ENCODE measurements around the gene AP4E1. TPM values are rescaled to one million over a fixed set of nuclear protein-coding genes. Genes with fewer than 3 reads are reported as not detected.

Gene AP4E1
- total and polyA plus RNA-seq, 9 donors = 3.1 to 12.7 (median 6.8) TPM

DNA sequence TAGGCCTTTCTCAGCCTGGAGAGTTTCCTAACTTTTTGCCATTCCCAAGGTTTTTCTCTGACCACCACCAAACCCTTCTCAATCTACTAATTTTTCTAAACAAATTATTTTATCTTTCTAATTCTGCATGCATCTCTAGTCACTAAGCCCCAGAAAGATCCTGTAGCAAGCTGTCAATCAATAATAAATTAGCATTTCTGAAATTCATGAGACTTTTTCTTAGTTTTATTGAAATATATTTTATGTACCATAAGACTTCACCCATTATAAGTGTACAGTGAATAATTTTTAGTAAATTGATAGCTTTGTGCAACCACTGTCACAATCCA, 22.4 kb upstream of the AP4E1 start:
- intact Hi-C loops (cut with DNase I) = no loop called here
- DNase-seq = no peak

DNA sequence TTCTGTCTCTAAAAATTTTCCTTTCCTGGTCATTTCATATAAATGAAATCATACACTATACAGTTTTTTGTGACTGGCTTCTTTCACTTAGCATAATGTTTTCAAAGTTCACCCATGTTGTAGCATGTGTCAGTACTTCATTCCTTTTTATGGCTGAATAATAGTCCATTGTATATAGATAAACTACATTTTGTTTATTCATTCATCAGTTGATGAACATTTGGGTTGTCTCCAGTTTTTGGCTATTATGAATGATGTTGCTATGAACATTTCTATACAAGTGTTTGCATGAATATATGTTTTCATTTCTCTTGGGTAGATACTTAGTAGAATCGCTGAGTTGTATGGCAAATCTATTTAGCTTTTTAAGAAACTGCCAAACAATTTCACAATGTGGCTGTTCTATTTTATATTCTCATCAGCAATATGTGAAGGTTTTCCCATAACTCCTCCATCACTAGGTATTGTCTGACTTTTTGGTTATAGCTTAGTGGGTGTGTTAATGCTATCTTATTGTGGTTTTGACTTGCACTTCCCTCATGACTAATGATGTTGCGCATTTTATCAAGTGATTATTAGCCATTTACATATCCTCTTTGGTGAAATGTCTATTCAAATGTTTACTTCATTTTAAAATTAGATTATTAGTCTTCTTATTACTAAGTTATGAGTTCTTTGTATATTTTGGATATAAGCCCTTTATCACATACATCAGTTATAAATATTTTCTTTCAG, 21.7 kb upstream of the AP4E1 start:
- no peak overlapping the region for H3K27ac ChIP-seq
- WGBS, 3 donors = 93 to 97% (median 96%) methylated on average over 2 of the region's 2 CpGs
- peaks cover 2% of the 10 kb centered on the region for H3K4me1 ChIP-seq (ENCODE audit: insufficient read depth)
- H3K36me3 ChIP-seq = no peaks in the 10 kb centered on the region
- H3K27me3 ChIP-seq = no peaks in the 10 kb centered on the region
- H3K9me3 ChIP-seq = no peaks in the 10 kb centered on the region
- TF ChIP-seq, protein P1, sequence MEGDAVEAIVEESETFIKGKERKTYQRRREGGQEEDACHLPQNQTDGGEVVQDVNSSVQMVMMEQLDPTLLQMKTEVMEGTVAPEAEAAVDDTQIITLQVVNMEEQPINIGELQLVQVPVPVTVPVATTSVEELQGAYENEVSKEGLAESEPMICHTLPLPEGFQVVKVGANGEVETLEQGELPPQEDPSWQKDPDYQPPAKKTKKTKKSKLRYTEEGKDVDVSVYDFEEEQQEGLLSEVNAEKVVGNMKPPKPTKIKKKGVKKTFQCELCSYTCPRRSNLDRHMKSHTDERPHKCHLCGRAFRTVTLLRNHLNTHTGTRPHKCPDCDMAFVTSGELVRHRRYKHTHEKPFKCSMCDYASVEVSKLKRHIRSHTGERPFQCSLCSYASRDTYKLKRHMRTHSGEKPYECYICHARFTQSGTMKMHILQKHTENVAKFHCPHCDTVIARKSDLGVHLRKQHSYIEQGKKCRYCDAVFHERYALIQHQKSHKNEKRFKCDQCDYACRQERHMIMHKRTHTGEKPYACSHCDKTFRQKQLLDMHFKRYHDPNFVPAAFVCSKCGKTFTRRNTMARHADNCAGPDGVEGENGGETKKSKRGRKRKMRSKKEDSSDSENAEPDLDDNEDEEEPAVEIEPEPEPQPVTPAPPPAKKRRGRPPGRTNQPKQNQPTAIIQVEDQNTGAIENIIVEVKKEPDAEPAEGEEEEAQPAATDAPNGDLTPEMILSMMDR (IDR thresholded peaks at IDR 0.05) = no peak
- TF ChIP-seq EP300 (IDR thresholded peaks at IDR 0.05) (no peak), POLR2A (IDR thresholded peaks at IDR 0.05) (no peak)
- no peak for DNase-seq
- intact Hi-C loops (cut with DNase I) = no loop called here
- H3K4me3 ChIP-seq = no peak overlapping the region

More for the DNA sequence above, 22.4 kb upstream of the AP4E1 start:
- H3K27me3 ChIP-seq = no peaks in the 10 kb centered on the region
- H3K4me3 ChIP-seq = no peak overlapping the region
- no peak for TF ChIP-seq EP300 (IDR thresholded peaks at IDR 0.05)
- TF ChIP-seq, protein P1 (IDR thresholded peaks at IDR 0.05) = no peak
- no peak for TF ChIP-seq POLR2A (IDR thresholded peaks at IDR 0.05)
- no peaks in the 10 kb centered on the region for H3K36me3 ChIP-seq
- no peaks in the 10 kb centered on the region for H3K9me3 ChIP-seq
- no peak overlapping the region for H3K27ac ChIP-seq
- H3K4me1 ChIP-seq (ENCODE audit: insufficient read depth) = peaks cover 2% of the 10 kb centered on the region

DNA sequence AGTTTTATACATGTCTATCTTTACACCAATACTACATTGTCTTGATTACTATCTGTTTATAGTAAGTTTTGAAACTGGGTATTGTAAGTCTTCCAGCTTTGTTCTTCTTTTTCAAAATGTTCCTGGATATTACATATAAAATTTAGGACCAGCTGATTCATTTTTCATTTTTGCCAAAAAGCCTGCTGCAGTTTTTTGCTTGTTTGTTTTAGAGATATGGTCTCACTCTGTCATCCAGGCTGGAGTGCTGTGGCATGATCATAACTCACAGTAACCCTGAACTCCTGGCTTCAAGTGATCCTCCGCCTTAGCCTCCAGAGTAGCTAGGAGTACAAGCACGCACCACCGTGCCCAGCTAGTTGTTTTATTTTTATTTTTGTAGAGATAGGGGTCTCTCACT, 20.4 kb upstream of the AP4E1 start:
- DNase-seq = no peak
- Histone ChIP-seq H3K9me3 (no peaks in the 10 kb centered on the region), H3K27ac (no peak overlapping the region), H3K27me3 (no peaks in the 10 kb centered on the region), H3K4me1 (ENCODE audit: insufficient read depth) (peaks cover 2% of the 10 kb centered on the region), H3K36me3 (no peaks in the 10 kb centered on the region), H3K4me3 (no peak overlapping the region)
- 64 to 71% (median 69%) methylated on average over 3 of the region's 3 CpGs for WGBS, 3 donors
- intact Hi-C loops (cut with DNase I) = no loop called here
- TF ChIP-seq EP300 (IDR thresholded peaks at IDR 0.05) = no peak
- TF ChIP-seq, protein P1 (IDR thresholded peaks at IDR 0.05) = no peak
- no peak for TF ChIP-seq POLR2A (IDR thresholded peaks at IDR 0.05)

DNA sequence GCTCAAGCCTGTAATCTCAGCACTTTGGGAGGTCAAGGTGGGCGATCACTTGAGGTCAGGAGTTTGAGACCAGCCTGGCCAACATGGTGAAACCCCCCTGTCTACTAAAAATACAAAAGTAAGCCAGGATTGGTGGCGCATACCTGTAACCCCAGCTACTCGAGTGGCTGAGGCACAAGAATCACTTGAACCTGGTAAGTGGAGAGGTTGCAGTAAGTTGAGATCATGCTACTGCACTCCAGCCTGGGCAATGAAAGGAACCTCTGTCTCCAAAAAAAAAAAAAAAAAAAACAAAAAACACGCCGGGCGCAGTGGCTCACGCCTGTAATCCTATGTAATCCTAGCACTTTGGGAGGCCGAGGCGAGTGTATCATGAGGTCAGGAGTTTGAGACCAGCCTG, 18.9 kb upstream of the AP4E1 start:
- Histone ChIP-seq H3K9me3 (peaks cover 0 to 4% of the 10 kb centered on the region in 2 donors), H3K4me1 (ENCODE audit: insufficient read depth) (peaks cover 2% of the 10 kb centered on the region), H3K27ac (no peak overlapping the region), H3K27me3 (no peaks in the 10 kb centered on the region), H3K4me3 (no peak overlapping the region), H3K36me3 (no peaks in the 10 kb centered on the region)
- intact Hi-C loops (cut with DNase I) = no loop called here
- 92 to 95% (median 94%) methylated on average over 9 of the region's 9 CpGs for WGBS, 3 donors
- DNase-seq = no peak
- TF ChIP-seq, protein P1 (IDR thresholded peaks at IDR 0.05) = no peak
